ENCODE results near the gene RRBP1.

The RRBP1 gene
- 84.8 to 135 (median 115) reads per million in 4 experiments for total RNA-seq

GRCh38 chr20:17682103-17682888, at the start of gene RRBP1:
Gene RRBP1 (minus strand): TSS chr20:17682242. CDS start chr20:17660507, 21,735 bp downstream.
- DNase-seq: peak; percentile 93

- DNase-seq: no peak
Observed at GRCh38 chr20:17731233-17731632, 49.2 kb upstream of the RRBP1 start.

- no peak for DNase-seq
Observed at GRCh38 chr20:17730071-17730470, 48.0 kb upstream of the RRBP1 start.

- DNase-seq: no peak
Observed at GRCh38 chr20:17728074-17728473, 46.0 kb upstream of the RRBP1 start.

- no peak for DNase-seq
Observed at GRCh38 chr20:17727351-17727750, 45.3 kb upstream of the RRBP1 start.

GRCh38 chr20:17726902-17727301, 44.9 kb upstream of the RRBP1 start:
- DNase-seq: no peak

- DNase-seq: no peak
Observed at GRCh38 chr20:17725094-17725835, 43.2 kb upstream of the RRBP1 start.

GRCh38 chr20:17723301-17723691, 41.3 kb upstream of the RRBP1 start:
- DNase-seq: no peak

GRCh38 chr20:17722493-17723300, 40.7 kb upstream of the RRBP1 start:
- DNase-seq: no peak

GRCh38 chr20:17721802-17722486, 39.9 kb upstream of the RRBP1 start:
- DNase-seq: no peak

GRCh38 chr20:17720755-17721154, 38.7 kb upstream of the RRBP1 start:
- DNase-seq: no peak

GRCh38 chr20:17716331-17716730, 34.3 kb upstream of the RRBP1 start:
- no peak for DNase-seq

GRCh38 chr20:17715075-17715474, 33.0 kb upstream of the RRBP1 start:
- no peak for DNase-seq

GRCh38 chr20:17714597-17714996, 32.6 kb upstream of the RRBP1 start:
- DNase-seq: no peak

GRCh38 chr20:17712708-17713107, 30.7 kb upstream of the RRBP1 start:
- no peak for DNase-seq

GRCh38 chr20:17712201-17712600, 30.2 kb upstream of the RRBP1 start:
- DNase-seq: no peak

- no peak for DNase-seq
Observed at GRCh38 chr20:17711267-17711627, 29.2 kb upstream of the RRBP1 start.

GRCh38 chr20:17710379-17711266, 28.6 kb upstream of the RRBP1 start:
- DNase-seq: no peak

GRCh38 chr20:17709361-17710293, 27.6 kb upstream of the RRBP1 start:
- no peak for DNase-seq

- no peak for DNase-seq
Observed at GRCh38 chr20:17708675-17709360, 26.8 kb upstream of the RRBP1 start.

Measured in effector CD8-positive, alpha-beta T cell (primary cell).